ENCODE measurements around the gene SF1.

SF1 gene

DNA sequence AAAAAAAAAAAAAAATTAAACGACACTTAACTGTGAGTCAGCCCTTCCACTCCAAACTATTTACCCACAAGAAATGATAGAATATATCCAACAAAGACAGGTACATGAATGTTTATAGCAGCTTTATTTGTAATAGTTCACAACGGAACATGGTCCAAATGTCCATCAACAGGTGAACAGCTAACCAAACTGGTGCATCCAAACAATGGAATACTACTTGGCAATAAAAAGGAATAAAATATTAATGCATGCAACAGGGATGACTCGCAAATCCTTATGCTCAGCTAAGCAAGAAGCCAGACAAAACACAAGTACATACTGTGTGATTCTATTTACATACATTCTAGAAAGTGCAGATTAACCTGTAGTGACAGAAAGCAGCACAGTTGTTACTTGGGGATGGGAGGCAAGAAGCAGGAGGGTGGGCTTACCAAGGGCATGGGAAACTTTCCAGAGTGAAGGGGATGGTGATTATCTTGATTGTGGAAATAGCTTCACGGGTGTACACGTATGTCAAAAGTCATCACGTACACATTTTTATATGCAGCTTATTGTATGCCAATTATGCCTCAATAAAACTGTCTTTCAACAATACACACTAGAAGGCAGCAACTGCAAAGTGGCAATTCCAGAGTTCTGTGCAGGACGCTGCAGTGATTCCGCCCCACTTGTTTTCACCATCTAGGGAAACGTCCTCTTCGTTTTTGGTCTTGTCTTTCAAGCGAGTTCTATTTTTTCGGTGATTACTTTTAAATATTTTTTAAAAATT is 6.7 kb upstream of the SF1 start:
- DNase-seq (ENCODE audit: low read depth in 2 of 2, low spot score in 1 of 2) = no peak

DNA sequence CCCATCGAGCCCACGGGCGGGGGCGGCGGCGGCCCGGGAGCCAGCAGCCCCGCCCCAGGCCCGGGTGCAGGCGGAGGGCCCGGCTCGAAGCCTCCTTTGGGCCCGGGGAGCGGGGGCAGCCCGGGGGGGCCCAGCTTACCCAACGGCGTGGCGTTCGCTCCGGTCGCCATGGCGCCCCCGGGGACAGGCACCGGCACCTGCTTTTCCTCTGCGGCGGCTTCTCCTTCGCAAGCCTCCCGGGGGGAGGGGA is 194 bp downstream of the SF1 start:
- DNase-seq (ENCODE audit: low read depth in 2 of 2, low spot score in 1 of 2) = no peak

DNA sequence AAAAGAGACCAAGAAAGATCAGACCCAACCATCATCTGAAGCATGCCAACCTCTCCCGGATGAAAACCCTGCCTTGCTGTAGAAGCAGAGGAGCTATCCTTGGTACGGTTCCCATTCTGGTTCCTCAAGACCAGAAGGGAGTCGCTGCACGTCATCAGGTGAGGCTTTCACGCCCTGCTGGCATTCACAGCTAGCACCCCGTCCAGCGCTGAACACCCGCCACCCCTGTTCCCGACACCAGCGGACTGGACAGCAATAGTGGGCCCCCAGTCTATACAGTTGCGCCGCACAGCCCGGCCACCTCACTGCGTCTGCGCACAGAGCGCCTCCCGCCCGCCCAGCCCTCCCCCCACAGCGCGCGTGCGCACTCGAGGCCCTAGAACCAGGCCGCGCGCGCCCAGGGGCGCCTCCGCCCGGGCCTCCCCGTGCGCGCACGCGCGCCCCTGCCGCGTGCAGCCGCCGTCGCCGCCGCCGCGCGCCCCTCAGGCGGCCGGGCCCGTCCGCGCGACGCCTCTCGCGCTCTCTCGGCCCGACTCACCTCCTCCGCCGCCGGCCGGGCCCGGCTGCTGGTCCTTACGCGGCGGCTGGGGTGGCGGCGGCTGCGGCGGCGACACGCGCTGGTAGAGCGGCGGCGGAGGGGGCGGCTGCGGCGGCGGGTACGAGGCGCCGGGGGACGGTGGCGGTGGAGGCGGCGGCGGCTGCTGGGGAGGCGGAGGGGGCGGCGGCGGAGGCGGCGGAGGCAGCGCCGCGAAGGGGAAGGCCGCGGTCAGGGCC is 706 bp downstream of the SF1 start:
- DNase-seq (ENCODE audit: low read depth in 2 of 2, low spot score in 1 of 2) = peak; percentile 42 to 60

DNA sequence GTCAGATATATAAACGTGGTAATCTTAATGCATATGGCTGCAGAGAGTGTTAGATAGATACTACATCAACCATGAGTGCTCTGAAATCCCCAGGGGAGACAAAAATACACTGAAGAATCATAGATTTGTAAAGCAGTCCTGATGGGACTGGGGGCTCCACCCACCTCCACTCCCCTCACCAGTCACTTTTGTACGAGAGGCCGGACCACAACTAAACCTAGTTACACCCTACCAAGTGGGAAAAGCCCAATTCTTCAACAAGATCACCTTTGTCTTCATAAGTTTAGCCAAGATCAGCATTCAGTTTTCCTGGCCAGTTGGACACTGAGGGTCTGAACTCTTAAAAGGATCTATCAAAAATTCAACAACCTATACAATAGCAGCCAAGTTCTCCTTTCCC is 1.5 kb downstream of the SF1 start:
- DNase-seq (ENCODE audit: low read depth in 2 of 2, low spot score in 1 of 2) = no peak

DNA sequence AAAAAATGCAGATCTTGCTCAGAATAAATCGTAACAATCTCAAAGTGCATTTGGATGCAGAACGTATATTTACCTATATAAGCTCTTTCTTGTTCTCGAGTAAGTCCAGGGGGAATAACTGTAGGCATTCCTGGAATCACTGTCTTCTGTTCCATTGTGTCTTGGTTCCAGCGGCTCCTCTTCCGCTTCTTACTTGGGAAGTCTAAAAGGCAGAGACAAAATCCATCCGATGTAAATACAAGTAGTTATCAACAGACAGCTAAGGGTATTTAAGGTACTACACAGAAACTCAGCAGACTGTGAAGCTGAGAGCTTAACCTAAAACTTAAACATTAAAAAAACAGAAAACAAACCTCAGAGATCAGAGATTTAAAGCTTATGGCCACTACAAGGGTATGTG is 1.9 kb downstream of the SF1 start:
- no peak for DNase-seq (ENCODE audit: low read depth in 2 of 2, low spot score in 1 of 2)

DNA sequence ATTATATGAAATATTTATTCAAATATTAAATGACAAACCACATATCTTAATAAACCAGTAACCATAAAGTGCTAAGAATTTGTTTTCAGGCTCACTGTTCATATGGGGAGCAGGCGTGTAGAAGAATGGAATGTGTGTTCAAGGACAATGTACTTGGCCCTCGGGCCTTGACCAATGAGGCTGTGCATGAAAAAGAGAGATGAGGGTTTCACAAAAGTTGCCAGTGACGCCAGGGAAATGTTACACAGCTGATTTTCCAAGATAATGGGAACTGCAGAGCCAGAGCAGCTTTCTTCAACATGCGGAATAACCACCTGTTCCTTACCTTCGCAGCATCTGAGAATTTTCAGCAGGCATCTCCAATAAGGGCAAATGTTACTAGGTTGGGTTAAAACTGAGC is 4.2 kb downstream of the SF1 start:
- no peak for DNase-seq (ENCODE audit: low read depth in 2 of 2, low spot score in 1 of 2)

DNA sequence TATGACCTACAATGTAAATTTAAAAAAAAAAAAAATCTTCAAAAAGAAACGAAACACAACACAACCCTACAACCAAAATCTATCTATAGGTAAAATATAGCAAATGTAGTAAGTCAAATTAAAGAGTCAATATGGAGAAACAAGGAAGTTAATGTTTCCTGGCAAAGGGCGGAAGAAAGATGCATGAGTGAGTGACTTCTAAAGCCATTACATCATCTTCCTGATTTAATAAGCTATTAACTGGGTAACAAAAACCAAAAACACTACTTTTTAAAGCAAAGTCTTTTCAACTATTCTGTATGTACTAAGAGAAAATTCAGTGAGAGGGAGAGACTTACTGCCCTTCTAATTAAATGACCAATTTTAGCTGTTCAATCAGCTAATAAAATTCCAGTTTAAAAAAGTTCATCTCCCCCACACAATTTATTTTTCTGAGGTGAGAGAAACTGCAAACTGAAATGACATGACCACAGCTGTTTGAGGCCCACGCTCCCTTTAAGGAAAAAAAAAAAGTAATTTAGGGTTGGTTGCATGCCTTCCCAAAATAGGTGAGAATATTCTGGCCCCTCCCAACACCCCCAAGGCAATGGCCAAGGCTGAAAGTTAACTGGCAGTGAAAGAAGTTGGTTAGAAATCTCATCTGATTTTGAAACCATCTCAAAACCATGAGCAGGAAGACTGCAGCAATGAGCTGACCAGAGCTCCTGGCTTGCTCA is 5.9 kb downstream of the SF1 start:
- no peak for DNase-seq (ENCODE audit: low read depth in 2 of 2, low spot score in 1 of 2)

DNA sequence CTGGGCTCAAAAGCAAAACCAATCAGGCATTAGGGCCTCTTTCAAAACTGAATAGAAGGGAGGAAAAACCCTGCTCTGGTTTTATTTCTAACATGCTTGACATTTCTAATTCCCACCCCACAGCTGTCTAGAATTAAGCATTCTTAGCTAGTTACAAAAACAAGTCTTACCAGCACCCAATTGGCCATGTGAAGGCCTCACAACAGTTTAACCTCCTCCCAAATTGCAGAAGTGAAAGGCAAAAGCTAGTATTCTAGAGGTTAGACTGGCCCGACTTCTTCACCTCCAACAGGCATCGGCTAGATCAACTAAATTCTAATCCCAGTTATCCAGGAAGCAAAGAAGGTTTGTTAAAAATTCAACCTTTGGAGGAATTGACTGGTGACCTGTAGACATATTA is 6.5 kb downstream of the SF1 start:
- no peak for DNase-seq (ENCODE audit: low read depth in 2 of 2, low spot score in 1 of 2)

DNA sequence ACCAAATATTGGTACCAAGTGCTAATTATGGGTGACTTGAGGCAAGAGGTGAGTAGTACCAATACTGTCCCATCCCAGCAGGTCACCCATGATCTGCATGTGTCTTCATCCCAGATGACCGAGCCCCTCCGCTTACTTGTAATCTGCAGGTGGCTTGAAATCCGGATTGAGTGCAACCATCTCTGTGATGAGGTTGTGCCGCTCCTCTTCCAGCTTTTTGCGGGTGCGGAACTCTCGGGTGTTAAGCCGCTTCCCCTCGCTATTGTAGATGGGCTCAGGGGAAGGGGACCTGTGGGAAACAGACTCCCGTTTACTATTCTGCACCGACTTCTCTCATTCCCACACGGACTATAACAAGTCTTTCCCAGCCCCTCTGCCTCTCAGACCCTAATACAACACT is 8.2 kb downstream of the SF1 start:
- no peak for DNase-seq (ENCODE audit: low read depth in 2 of 2, low spot score in 1 of 2)

DNA sequence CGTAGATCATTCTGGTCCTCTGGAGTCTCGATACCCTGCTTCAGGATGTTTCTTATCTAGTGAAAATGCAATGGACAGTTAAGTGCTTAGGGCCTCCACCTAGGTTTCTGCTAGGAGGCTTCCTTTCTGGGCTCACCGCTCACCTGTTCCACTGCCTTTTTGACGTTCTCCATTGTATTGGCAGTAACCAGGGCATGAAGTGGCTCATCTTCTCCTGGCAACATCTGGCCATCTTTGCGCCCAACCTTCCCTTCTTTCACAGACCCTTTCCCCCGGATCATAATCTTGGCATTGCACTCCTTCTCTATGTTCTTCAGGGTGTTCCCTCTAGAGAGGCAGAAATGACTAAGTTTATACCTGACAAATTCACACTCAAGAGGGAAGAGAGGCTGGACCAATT is 9.1 kb downstream of the SF1 start:
- no peak for DNase-seq (ENCODE audit: low read depth in 2 of 2, low spot score in 1 of 2)

DNA sequence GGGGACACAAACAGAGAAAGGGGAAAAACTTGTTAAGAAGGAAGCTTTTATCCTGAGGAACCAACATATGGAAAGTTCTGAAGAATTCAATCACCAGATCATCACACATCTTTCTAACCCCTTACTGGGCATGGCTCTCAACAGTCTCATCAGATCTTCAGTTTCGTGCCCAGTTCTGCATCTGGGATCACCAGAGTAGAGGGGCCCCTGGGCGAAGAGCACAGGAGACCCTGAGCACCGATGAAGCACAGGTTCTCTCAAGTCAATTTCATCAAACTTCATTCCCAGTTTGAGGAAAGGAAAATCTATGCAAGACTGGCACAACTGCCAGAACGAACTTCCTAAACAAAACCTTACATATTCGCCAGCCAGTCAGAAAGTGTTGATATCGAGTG is 10.0 kb downstream of the SF1 start:
- DNase-seq (ENCODE audit: low read depth in 2 of 2, low spot score in 1 of 2) = no peak

DNA sequence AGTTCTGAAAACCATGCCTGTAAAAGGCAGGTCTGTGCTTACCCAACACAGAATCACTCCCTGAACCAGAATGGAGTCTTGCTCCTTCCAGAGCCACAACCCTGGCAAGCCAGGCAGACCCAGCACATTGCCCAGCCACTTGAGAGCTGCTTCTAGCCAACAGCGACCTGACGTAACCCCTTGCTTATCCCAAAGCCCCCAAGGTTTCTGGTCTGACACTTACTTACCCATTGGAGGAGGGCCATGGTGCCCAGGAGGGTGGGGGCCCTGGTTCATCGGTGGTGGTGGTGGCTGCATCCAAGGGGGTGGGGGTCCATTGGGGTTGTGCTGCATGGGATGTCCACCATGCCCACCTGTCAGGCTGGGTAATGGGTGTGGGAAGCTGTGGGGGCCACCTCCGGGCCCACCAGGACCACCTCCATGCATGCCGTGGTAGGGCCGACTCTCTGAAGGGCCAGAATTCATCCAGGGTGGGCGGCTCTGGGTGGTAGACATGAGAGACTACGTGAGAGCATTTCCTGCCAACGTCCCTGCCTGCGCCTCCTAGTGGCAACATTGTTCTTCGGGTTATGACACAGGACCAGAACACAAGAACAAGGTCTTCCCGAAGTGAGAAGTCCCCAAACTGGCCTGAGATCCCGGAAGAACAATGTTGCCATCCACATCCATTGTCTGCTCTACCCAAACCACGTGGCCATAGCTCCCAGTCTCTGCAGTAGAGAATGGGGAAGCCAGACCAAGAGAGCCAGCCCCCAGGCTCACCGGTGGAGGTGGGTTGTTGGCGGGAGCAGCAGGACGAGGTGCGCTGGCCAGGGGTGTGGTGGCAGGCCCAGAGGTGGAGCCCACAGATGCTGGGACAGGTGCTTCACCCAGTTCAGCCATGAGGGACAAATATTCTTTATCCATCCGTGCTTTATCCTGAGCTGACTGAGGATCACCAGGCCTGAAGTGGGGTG is 10.7 kb downstream of the SF1 start:
- peak; percentile 44 to 76 for DNase-seq (ENCODE audit: low read depth in 2 of 2, low spot score in 1 of 2)

DNA sequence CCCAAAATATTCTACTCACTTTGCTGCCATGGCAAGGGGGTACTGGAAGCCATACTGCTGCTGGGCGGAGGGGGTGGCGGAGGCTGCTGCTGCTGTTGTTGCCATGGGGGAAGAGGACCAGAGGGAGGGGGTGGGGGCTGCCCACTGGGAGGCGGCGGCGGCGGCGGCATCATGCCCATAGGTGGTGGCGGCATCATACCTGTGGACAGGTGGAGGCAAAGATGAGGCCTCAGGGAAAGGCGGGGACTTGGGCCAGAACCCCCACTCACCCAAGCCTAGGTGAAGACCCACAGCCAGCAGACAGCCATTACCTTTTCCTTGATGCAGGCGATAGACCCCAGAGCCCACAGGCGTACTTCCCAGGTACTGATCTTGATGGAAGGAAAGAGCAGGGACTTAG is 11.5 kb downstream of the SF1 start:
- DNase-seq (ENCODE audit: low read depth in 2 of 2, low spot score in 1 of 2) = no peak

DNA sequence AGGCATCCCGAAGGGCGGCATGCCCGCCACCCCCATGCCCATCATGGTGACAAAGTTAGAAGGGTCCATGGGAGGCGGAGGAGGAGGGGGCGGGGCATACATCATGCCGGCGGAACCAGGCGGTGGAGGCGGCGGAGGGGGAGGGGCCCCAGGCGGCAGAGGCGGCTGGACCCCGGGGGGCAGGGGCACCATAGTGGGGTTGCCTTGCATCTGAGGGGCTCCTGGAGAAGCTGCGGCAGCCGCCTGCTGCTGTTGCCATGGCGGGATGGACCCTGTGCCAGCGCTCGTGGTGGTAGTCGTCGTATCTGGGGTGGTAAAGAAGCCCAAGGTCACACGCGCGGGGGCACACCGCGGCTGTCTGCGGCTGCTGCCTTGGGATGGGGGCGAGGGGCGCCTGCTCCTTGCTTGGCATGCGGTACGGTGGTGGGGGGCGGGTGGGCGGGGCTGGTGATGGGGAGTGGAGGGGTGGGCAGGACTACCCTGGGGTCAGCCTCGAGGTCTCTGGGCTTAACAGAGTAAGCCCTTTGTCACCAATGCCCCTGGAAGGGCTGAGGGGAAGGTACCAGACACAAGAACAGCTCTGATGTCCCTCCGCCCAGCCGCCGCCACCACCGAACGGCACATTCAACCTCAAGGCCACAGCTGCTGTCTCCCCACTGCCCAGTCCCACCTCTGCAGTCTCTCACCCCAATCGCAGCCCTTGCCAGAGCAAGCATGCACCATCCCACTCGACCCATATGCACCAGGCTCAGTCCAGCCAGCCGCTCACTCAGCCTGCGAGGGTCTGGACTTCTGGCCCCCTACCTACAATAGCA is 12.3 kb downstream of the SF1 start:
- no peak for DNase-seq (ENCODE audit: low read depth in 2 of 2, low spot score in 1 of 2)

DNA sequence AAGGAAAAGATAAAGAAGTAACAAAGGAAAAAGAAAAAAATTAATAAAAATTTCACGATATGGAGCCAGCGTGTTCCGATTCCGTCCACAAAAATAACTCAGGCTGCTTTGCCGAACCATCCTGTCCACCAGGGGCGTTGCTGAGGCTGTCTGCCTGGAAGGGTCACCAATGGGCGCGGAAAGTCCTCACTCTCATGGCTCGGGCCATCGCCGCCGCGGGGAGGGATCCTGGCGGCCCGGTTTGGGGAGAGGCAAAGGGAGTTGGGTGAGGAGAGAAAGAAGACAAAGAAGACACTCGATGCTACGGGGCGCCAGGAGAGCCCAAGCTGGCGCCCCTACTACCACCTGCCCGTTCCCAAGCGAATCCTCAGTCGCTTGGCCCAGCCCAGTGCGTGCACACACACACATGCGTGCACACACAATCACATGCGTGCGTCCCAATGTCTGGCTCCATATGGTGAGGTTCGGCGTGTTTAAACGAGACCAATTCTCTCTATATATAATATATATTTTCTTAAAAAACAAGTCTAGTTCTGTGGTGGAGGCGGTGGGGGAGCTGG is 13.0 kb downstream of the SF1 start:
- no peak for DNase-seq (ENCODE audit: low read depth in 2 of 2, low spot score in 1 of 2)

DNA sequence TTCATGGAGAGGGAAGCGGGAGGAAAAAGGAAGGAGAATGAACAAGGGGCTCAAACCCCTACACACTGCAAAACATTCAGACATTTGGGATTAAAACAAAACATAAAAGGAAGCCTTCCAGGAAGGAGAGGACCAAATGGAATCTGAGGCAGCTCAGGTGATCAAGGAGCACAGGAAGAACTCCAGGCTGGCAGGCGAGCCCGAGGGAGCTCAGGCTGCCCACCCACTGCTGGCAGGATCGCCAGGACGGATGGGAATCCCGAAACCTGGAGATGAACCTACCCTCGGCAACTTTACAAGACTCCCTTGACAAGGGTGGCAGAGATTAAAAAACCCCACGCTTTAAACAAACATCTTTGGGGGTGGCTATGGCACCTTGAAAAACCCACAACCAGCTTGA is 13.6 kb downstream of the SF1 start:
- no peak for DNase-seq (ENCODE audit: low read depth in 2 of 2, low spot score in 1 of 2)

DNA sequence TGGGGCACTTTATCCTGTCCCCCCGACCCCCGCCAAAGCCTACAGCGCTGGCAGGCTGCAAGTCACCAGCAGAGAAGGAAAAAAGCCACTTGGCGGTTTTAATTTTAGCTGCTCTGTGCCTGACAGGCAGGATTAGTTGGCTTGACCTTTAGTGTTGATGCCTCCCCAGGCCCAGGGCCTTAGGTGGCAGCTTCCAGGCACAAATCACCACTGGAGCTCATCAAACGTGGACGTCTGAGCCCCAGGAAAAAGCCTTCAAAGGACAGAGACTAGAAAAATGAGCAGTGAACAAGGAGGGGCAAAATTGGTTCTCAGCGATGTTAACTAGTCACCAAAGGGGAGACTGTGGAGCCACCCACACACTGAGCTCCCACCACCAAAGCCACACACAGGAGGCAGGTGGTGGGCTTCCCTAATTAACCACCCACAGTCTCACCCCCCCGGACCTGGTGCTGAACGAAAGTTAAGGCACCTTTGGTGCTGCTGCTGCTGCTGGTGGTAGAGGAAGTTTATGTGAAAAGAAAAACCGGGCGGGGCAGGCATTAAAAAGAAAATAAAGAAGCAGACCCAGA is 14.2 kb downstream of the SF1 start:
- peak; percentile 39 to 65 for DNase-seq (ENCODE audit: low read depth in 2 of 2, low spot score in 1 of 2)

DNA sequence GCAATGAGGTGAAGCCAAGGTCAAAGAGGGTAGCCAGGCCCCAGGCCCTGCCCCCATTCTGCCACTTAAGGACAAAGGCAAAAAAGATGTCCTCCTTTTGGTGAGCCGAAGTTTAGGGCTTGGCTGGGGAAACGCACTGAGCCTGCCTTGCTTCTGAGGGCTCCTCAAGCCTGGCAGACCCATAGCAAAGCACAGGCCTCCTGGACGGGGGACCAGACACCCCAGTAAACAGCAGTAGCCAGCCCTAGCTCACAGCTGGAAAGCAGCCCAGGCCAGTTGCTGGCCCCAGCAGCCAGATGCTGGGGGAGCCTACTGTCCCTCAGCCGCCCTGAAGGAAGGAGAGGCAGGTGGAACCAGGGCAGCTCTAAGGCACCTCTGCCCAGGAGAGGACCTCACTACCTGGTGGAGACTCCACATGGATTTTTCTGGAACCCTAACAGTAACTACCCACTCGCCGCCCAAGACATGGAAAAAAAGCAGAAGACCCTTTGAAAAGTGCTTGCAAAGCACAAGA is 14.8 kb downstream of the SF1 start:
- no peak for DNase-seq (ENCODE audit: low read depth in 2 of 2, low spot score in 1 of 2)

DNA sequence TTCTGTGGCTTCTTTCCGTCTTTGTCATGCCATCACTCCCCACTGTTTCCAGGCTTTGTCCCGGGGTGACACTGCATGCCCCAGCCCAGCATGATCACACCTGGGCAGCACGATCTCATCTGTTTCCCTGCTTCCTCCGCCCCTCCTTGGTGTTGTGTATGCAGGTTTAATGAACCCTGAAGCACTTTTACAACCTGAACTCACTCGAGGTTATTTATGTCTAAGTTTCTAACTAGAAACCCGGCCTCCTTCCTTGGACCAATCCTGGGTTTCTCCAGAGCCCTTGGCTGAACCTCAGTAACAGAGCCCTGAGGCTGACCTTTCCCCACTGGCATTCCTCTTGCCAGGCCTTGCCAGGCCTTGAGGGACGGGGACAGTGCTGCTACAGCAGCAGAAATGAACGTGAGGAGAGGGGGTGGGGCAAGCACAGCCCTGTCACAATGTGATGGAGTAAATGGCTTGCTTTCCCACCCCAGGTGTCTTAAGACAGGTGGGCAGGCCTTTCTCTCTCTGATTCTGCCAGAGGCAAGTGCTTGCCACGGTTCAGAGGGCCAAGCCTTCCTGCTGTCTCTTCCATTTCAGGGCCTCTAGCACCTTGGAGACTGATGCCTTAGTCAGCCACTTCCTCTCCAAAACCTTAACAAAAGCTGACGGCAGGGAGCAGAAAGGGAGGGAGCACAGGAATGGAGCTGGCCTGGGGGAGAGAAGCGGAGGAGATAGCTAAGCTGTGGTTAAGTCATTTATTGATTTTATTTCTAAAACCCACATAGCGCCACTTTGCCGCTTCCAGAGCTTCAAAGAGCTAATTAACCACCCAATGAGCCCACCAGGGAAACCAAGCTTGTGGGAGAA is 15.4 kb downstream of the SF1 start:
- DNase-seq (ENCODE audit: low read depth in 2 of 2, low spot score in 1 of 2) = no peak
